Adipose tissue (tissue), 3 donors: ENCODE data around the gene PCDH18. TPM values are rescaled to one million over a fixed set of nuclear protein-coding genes. Genes with fewer than 3 reads are reported as not detected.
"Not testable (repeated sequence)": the region's sequence is repeated elsewhere in the genome, so short reads cannot be mapped to it uniquely, and the experiment has no call there.

ENCODE experiments used
- H3K27ac ChIP-seq: one replicate; pipeline ENCODE4 v1.5.1; 2013; ENCODE audit warnings: low read depth, low read length
- WGBS, 3 donors: extraction: QIAGEN DNeasy Blood & Tissue Kit; methylation state at CpG; one replicate each; pipeline ENCODE4 v1.1.7; 2013; 5-methylcytosine and 5-hydroxymethylcytosine counted together
- polyA plus RNA-seq, 3 donors: library from polyadenylated mRNA; stranded (reverse); fragments of 200-250 nt; gene quantifications; one replicate each; pipeline ENCODE4 v1.2.3, GENCODE V29; 2013
- donor health status: healthy with polysubstance abuse.
- donor health status: Bipolar disorder and iron deficiency.
- donor health status: healthy.

Gene PCDH18
- polyA plus RNA-seq, 3 donors = 2.2 to 36.4 (median 11.7) TPM

DNA sequence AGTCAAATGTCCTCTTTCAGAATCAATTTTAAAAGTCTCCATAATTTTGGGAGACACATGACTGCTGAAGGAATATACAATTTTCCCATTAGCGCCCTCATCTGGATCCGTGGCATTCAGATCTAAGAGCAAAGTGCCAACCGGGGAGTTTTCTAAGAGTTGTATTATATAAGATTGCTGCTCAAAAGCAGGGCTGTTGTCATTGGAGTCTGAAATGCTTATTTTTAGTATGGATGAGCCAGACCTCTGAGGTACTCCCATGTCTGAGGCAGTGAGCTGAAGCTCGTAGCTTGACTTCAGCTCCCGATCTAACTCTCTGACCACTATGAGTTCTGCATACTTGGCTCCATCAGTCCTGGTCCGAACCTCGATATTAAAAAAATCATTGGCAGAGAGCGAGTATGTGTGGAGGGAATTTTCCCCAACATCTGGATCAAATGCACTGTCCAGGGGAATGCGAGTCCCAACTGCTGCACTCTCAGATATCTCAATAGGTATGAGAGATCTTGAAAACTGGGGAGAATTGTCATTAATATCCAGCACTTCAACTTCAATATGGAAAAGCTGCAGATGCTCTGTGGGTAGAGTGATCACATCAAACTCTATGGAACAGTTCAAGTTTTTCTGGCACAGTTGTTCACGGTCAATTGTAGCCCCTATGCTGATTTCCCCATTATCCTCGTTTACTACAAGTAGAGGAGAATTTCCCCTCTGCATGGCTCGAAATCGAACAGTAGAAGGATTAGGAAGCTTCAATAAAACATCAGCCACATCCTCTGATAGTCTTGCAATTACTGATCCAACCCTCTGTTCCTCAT lies 917 bp downstream of the PCDH18 start:
- 18 to 24% (median 20%) methylated on average over 13 of the region's 13 CpGs for WGBS, 3 donors
- H3K27ac ChIP-seq = no peak overlapping the region

DNA sequence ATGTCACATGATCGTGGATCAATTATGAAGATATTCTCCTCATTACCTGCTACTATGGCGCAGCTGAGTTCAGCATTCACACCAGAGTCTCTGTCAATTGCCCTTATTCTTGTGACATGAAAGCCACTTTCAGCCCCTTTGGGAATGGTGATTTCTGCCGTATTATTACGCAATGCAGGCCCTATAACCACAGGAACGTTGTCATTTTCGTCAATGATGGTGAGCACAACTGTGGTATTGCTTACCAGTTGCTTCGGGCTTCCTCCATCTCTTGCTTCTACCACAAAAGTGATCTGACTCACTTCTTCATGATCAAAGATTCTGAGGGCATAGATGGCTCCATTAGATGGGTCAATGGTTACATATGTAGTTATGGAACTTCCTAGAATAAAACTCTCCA lies 2.1 kb downstream of the PCDH18 start:
- WGBS, 3 donors = 52 to 74% (median 61%) methylated on average over 7 of the region's 7 CpGs
- H3K27ac ChIP-seq = no peak overlapping the region

GRCh38 chr4:137529432-137529831 lies 2.9 kb downstream of the PCDH18 start:
- no peak overlapping the region for H3K27ac ChIP-seq
- WGBS, 3 donors = 47 to 68% (median 56%) methylated on average over 5 of the region's 5 CpGs

DNA sequence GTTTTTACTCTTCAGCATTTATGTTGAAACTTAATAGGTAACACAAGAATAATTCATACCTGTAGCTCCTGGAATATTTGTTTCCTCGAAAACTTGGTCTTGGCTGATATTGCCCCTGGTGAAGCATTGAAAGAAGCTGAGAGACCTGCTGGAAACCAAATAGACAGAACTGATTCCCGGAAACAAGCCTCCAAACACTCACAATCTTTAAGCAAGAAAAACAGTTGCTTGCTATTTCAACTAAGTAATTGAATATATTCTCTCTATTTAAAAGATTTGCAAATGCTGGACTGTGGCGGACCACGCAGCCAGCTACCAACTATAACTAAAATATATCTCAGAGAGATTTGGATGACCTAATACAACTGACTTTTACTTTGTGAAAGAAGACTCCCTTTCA lies 3.6 kb downstream of the PCDH18 start:
- H3K27ac ChIP-seq = no peak overlapping the region
- WGBS, 3 donors = 47 to 67% (median 63%) methylated on average over 4 of the region's 4 CpGs

GRCh38 chr4:137526681-137527080 lies 5.6 kb downstream of the PCDH18 start:
- no peak overlapping the region for H3K27ac ChIP-seq

GRCh38 chr4:137524725-137525369 lies 7.4 kb downstream of the PCDH18 start:
- WGBS, 3 donors = 45 to 62% (median 60%) methylated on average over 4 of the region's 4 CpGs
- no peak overlapping the region for H3K27ac ChIP-seq

- 50 to 72% (median 63%) methylated on average over 1 of the region's 1 CpG for WGBS, 3 donors
- no peak overlapping the region for H3K27ac ChIP-seq
Measured at GRCh38 chr4:137523329-137523728, 9.0 kb downstream of the PCDH18 start.

- 87 to 94% (median 94%) methylated on average over 9 of the region's 9 CpGs for WGBS, 3 donors
- H3K27ac ChIP-seq = no peak overlapping the region
Measured at GRCh38 chr4:137521053-137521452, 11.2 kb downstream of the PCDH18 start.

DNA sequence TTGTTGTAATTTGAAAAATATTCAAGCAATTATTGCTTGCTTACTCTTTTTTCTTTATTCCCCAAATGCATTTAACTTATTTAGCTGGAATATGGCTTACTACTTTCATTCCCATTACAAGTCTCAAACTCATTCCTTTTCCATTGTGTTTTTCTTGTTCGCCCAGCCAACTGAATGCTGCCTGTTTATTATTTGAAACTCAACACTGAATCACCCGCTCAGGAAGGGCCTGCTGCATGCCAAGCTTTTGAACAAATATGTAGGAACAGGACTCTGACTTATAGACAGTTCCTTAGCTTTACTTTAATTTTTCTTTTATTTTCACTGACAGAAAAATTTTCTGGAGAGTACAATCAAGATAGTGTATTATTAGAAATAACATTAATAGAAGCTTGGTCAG lies 12.9 kb downstream of the PCDH18 start:
- 54 to 76% (median 72%) methylated on average over 2 of the region's 2 CpGs for WGBS, 3 donors
- H3K27ac ChIP-seq = no peak overlapping the region

DNA sequence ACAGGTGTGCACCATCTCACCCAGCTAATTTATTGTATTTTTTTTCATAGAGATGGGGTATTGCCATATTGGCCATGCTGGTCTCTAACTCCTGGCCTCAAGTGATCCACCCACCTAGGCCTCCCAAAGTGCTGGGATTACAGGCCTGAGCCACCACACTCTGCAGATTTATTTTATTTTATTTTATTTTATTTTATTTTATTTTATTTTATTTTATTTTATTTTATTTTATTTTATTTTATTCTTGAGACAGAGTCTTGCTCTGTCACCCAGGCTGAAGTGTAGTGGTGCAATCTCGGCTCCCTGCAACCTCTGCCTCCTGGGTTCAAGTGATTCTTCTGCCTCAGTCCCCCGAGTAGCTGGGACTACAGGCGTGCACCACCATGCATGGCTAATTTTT lies 15.0 kb downstream of the PCDH18 start:
- 63 to 93% (median 92%) methylated on average over 3 of the region's 3 CpGs for WGBS, 3 donors
- not testable (repeated sequence) for H3K27ac ChIP-seq

DNA sequence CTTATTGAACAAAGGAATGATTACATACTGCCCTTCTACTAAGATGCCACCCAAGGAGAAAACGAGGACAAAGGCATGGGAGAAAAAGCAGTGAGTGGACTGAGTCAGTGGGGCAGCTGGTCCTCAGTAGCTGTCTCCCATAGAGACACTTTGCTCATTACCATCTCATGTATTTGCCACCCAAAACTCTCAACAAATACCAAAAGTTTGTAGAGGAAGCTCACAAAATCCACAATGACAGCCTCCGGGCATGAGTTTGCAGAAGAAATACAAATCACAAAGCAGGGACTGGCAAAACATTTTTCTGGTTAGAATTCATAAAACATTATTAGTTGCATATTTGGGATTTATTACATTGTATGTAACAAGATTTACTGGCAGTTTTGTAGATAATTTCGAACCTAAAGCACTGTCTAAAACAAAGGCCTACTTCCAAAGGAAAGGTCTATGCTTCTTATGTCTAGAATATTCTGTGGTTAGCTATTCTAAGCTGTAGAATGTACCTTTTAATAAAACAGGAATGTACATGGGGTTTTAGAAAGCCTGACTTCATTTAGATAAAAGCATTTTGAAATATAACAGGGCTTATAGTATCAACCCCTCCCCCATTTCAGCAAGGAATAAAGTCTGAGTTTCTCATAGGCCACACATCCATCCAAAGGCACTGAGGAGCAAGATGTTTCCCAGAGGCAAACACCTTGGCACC lies 17.7 kb downstream of the PCDH18 start:
- 49 to 75% (median 74%) methylated on average over 3 of the region's 3 CpGs for WGBS, 3 donors

DNA sequence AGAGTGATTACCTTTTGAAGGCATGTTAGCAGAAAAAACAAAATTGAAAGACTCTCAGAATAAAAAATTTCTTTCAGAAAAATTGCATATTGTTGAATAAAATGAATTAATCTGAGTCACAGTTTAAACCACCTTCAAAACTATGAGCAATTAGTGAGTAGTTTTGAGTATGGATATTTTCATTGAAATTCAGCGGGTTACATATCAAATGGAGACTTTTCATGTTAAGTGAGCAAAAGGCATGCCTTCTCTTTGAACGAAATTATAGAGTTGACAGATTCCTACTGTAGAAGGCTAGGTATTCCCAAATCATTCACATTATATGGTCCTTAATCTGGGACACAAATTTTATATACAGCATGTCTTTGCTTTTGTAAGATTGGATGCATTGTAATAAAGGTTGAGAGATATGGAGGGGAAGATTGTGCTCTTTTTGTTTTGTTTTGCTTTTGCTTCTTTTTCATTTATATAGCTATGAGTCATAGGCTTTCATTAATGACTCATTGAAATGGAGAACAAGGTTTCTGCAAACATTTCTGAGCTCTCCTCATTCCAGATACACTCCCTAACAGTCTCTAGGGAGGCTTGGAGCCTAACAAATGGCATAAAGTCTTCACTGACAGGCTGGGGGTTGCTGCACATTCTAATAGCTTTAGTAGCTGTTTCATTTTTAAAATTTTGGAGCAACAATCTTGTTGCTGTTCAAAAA lies 21.6 kb downstream of the PCDH18 start:
- H3K27ac ChIP-seq = no peak overlapping the region
- 45 to 50% (median 45%) methylated on average over 2 of the region's 2 CpGs for WGBS, 3 donors

More for the DNA sequence above, 17.7 kb downstream of the PCDH18 start:
- H3K27ac ChIP-seq = no peak overlapping the region

DNA sequence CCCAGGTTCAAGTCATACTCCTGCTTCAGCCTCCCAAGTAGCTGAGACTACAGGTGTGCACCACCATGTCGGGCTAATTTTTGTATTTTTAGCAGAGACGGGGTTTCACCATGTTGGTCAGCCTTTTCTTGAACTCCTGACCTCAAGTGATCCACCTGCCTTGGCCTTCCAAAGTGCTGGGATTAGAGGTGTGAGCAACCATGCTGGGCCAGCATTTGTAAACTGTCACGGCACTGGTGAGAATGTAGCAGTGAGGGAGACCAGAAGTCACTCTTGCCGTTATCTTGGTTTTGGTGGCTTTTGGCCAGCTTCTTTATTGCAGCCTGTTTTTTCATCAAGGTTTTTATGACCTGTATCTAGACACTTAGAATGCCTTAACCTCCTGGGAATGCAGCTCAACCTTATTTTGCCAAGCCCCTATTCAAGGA lies 22.4 kb downstream of the PCDH18 start:
- H3K27ac ChIP-seq = no peak overlapping the region
- 73 to 76% (median 75%) methylated on average over 4 of the region's 4 CpGs for WGBS, 3 donors

DNA sequence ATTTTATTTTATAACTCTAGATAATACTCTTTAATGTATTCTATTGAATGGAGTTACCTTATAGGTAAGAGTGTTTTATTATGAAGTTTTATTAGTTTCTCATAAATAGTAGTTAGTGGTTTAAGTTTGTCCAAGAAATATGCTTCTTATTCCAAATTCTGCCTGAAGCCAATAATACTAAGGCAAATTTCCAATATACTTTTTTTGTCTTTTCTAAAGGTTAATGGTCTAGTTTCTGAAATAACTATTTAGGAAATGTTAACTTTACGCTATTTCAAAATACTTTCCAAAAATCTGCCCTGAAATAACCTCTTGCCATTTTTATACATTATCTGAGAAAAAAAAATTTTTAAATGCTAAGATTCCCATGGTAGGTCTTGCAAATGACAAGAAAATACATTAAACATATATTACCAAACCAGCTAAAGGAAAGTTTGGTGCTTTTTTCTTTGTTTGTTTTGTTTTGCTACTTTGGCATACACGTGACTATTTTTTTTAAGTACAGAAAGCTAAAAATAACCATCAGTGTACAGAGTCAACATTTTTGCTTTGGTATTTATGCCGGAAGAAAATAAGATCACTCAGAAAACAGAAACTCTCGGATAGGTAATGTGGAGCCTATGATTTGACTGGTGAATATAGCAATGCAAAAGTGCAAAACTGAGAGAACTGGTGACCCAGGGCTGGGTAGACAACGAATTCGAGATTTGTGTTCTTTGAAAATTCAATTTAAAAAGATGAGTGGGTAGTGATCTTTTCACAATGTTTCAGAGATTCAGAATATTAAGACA lies 29.8 kb downstream of the PCDH18 start:
- 67 to 75% (median 73%) methylated on average over 6 of the region's 6 CpGs for WGBS, 3 donors
- no peak overlapping the region for H3K27ac ChIP-seq

DNA sequence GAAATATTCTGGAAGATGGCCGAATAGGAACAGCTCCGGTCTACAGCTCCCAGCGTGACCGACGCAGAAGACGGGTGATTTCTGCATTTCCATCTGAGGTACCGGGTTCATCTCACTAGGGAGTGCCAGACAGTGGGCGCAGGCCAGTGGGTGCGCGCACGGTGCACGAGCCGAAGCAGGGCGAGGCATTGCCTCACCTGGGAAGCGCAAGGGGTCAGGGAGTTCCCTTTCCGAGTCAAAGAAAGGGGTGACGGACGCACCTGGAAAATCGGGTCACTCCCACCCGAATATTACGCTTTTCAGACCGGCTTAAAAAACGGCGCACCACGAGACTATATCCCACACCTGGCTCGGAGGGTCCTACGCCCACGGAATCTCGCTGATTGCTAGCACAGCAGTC lies 36.0 kb downstream of the PCDH18 start:
- WGBS, 3 donors = 73 to 82% (median 78%) methylated on average over 14 to 25 of the region's 29 CpGs
- not testable (repeated sequence) for H3K27ac ChIP-seq

DNA sequence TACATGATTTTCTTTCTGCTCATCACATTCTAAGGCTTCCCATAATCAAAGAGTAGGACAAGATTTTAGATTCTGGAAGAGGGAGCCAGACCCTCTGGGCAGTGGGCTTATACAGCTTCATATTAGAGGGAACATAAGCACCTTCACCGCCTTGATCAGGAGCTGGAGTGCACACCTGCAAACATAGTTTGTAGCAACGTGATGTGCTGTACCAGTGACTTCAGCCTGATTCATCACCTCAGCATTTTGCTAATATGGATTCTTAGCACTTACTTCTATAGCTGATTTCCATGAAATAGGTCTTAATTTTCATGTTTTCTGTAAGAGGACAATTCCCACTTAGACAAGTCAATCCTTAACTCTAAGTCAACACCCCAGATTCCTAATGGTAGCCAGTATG lies 36.7 kb downstream of the PCDH18 start:
- H3K27ac ChIP-seq = no peak overlapping the region
- 51 to 91% (median 89%) methylated on average over 2 of the region's 2 CpGs for WGBS, 3 donors

DNA sequence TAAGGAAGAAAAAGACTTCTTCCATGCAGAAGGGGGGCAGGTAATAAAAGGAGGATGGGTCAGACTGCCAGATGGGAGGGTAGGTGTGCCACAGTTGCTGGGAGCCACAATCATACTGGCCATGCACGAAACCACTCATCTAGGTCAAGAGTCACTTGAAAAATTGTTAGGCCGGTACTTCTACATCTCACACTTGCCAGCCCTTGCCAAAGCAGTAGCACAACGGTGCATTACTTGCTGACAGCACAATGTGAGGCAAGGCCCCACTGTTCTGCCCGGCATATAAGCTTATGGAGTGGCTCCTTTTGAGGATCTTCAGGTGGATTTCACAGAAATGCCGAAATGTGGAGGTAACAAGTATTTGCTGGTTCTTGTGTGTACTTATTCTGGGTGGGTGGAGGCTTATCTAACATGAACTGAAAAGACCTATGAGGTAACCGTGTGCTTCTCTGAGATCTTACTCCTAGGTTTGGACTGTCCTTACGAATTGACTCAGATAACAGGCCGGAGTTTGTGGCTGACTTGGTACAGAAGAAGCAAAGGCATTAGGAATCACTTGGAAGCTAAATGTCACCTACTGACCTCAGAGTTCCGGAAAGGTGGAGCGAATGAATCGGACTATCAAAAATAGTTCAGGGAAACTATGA lies 48.9 kb downstream of the PCDH18 start:
- WGBS, 3 donors = 67 to 78% (median 74%) methylated on average over 11 of the region's 11 CpGs
- not testable (repeated sequence) for H3K27ac ChIP-seq

DNA sequence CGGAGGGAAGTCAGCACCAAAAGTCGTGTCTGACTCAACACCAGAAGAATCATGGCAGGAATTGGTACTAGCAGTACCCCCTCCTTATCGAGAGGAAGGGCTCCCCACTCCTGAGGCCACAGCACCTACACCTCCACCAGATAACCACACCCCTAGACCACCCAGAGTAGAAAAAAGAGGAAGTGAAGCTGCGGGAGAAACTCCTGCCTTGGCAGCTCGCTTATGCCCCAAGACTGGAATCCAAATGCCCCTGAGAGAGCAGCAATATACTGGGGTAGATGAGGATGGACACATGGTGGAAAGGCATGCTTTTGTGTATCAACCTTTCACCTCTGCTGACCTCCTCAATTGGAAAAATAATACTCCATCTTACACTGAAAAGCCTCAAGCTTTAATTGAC lies 52.6 kb downstream of the PCDH18 start:
- H3K27ac ChIP-seq = not testable (repeated sequence)
- 86 to 93% (median 87%) methylated on average over 5 of the region's 5 CpGs for WGBS, 3 donors
